ENCODE results near the gene CBFA2T3. TPM values are rescaled to one million over a fixed set of nuclear protein-coding genes. Genes with fewer than 3 reads are reported as not detected.
A peak's percentile ranks its signal among the peaks of the same experiment; 100 is the strongest.

CBFA2T3 gene
- total RNA-seq, 1 experiment from 2014 or later: 2.9 TPM

DNA sequence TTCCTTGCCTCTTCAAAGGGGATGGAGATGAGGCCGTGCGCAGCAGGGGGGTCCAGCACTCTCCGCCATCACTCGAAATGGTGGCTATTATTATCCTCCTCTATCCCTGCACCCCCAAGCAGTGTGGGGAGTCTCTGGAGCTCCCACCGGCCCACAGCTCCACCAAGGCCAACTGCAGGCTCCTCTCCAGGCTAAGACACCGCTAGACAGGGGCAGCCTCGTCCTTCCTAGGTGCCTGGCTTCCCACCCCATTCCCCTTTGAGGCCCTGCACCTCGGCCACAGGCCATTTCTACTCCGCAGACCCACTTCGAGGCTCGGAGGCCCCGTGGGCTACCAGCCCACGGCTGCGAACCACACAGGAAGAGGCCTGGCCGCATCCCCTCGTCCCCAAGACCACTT is 71.0 kb downstream of the CBFA2T3 start:
- Histone ChIP-seq H3K79me2 (ENCODE audit: insufficient read depth, low read length) (no peaks in the 10 kb centered on the region), H4K20me1 (ENCODE audit: control insufficient read depth, insufficient read depth, insufficient read length) (no peaks in the 10 kb centered on the region), H2BK15ac (ENCODE audit: low read depth, low read length) (no peak overlapping the region), H3K23ac (ENCODE audit: insufficient read length, low read depth, low read length) (no peak overlapping the region), H3K18ac (ENCODE audit: insufficient read length, low read depth, low read length) (no peak overlapping the region), H2BK120ac (ENCODE audit: low read depth, low read length, poor library complexity, severe bottlenecking) (no peak overlapping the region), H2AFZ (ENCODE audit: low read length) (no peak overlapping the region), H3K9me3 (ENCODE audit: control insufficient read depth, low read depth, low read length) (no peaks in the 10 kb centered on the region), H3K79me1 (ENCODE audit: insufficient read depth, low read depth, low read length, poor library complexity, severe bottlenecking) (no peaks in the 10 kb centered on the region), H4K91ac (ENCODE audit: insufficient read length, low read depth, low read length) (no peak overlapping the region), H3K23me2 (ENCODE audit: insufficient read length, low read depth, low read length, poor library complexity, severe bottlenecking) (no peaks in the 10 kb centered on the region), H3K14ac (ENCODE audit: insufficient read depth, low read length) (no peak overlapping the region), H3K27me3 (ENCODE audit: insufficient read depth, low read length) (no peaks in the 10 kb centered on the region), H3K4me2 (ENCODE audit: insufficient read depth, insufficient read length, low read length) (no peak overlapping the region), H4K5ac (ENCODE audit: insufficient read length, low read depth, low read length) (no peak overlapping the region), H3K56ac (ENCODE audit: insufficient read length, low read depth, low read length) (no peak overlapping the region), H2BK12ac (ENCODE audit: insufficient read length, low read depth, low read length) (no peak overlapping the region), H2BK20ac (ENCODE audit: low read depth, low read length, poor library complexity, severe bottlenecking) (no peak overlapping the region), H4K8ac (replicated peaks; ENCODE audit: insufficient read length, low read depth, low read length) (no peak overlapping the region), H2BK5ac (ENCODE audit: insufficient read length, low read length) (no peak overlapping the region), H3K4ac (ENCODE audit: low read depth, low read length) (no peak overlapping the region), H2AK5ac (ENCODE audit: insufficient read length, low read length) (no peak overlapping the region), H3K4me1 (ENCODE audit: insufficient read depth, low read length) (no peaks in the 10 kb centered on the region), H3T11ph (ENCODE audit: low read length) (no peak overlapping the region), H3K27ac (ENCODE audit: insufficient read length, low read depth, low read length) (no peak overlapping the region), H3K9ac (ENCODE audit: extremely low read depth, insufficient read length, low read length) (no peak overlapping the region)
- no peaks in the 10 kb centered on the region for H3K9me3 Mint-ChIP-seq
- no peak for DNase-seq
- no peaks in the 10 kb centered on the region; the same call in none of the 2 replicates for H3K27me3 Mint-ChIP-seq (ENCODE audit: low read depth)
- peak overlapping the region in 1 of 3 experiments; percentile 70; a peak in 1 of 7 replicates for H3K27ac Mint-ChIP-seq
- H3K4me3 Mint-ChIP-seq: peak overlapping the region in 1 of 2 experiments; percentile 23; a peak in 1 of 5 replicates
- no peak for TF ChIP-seq CTCF (conservative IDR thresholded peaks at IDR 0.05)
- no CpG with 5 or more reads among the region's 16 CpGs for WGBS (ENCODE audit: extremely low coverage, insufficient read length, low lambda C conversion rate)
- H3K36me3 Mint-ChIP-seq (ENCODE audit: insufficient read depth in 1 of 3, low read depth in 3 of 3): no peaks in the 10 kb centered on the region
- H3K4me1 Mint-ChIP-seq: peaks cover 6 to 18% of the 10 kb centered on the region in 2 experiments; a peak in 3 of 4 replicates

All from H9 (cell line).